Right kidney (tissue), 1 donor: ENCODE data around the gene SLC25A33.
"Not testable (repeated sequence)": the region's sequence is repeated elsewhere in the genome, so short reads cannot be mapped to it uniquely, and the experiment has no call there.

Experiments used
- DNase-seq: peaks from one replicate; pipeline ENCODE4 v3.0.0-alpha.2; 2016

Gene SLC25A33

GRCh38 chr1:9537863-9538668 lies 1.2 kb upstream of the SLC25A33 start:
- DNase-seq: peak; percentile 15

- DNase-seq: no peak
Measured at GRCh38 chr1:9538669-9539164, 548 bp upstream of the SLC25A33 start.

- DNase-seq: peak; percentile 82
Measured at GRCh38 chr1:9539829-9540550, 725 bp downstream of the SLC25A33 start.

- peak; percentile 24 for DNase-seq
Measured at GRCh38 chr1:9542430-9542829, 3.2 kb downstream of the SLC25A33 start.

GRCh38 chr1:9544926-9545325 lies 5.7 kb downstream of the SLC25A33 start:
- DNase-seq: no peak

- no peak for DNase-seq
Measured at GRCh38 chr1:9549955-9550546, 10.8 kb downstream of the SLC25A33 start.

GRCh38 chr1:9551984-9552383 lies 12.7 kb downstream of the SLC25A33 start:
- DNase-seq: no peak

- no peak for DNase-seq
Measured at GRCh38 chr1:9553736-9554144, 14.5 kb downstream of the SLC25A33 start.

- no peak for DNase-seq
Measured at GRCh38 chr1:9555942-9556341, 16.7 kb downstream of the SLC25A33 start.

- DNase-seq: no peak
Measured at GRCh38 chr1:9557624-9558023, 18.4 kb downstream of the SLC25A33 start.

GRCh38 chr1:9558271-9558945 lies 19.1 kb downstream of the SLC25A33 start:
- DNase-seq: no peak

GRCh38 chr1:9558946-9559545 lies 19.8 kb downstream of the SLC25A33 start:
- DNase-seq: no peak

GRCh38 chr1:9559673-9560072 lies 20.4 kb downstream of the SLC25A33 start:
- DNase-seq: no peak

- DNase-seq: not testable (repeated sequence)
Measured at GRCh38 chr1:9560090-9560489, 20.8 kb downstream of the SLC25A33 start.

- DNase-seq: no peak
Measured at GRCh38 chr1:9561429-9561828, 22.2 kb downstream of the SLC25A33 start.

GRCh38 chr1:9569267-9569666 lies 30.0 kb downstream of the SLC25A33 start:
- DNase-seq: no peak

GRCh38 chr1:9570886-9571529 lies 31.7 kb downstream of the SLC25A33 start:
- DNase-seq: not testable (repeated sequence)

GRCh38 chr1:9573723-9574122 lies 34.5 kb downstream of the SLC25A33 start:
- DNase-seq: no peak

- no peak for DNase-seq
Measured at GRCh38 chr1:9575486-9575885, 36.2 kb downstream of the SLC25A33 start.

GRCh38 chr1:9576903-9577302 lies 37.6 kb downstream of the SLC25A33 start:
- DNase-seq: no peak

GRCh38 chr1:9577423-9577822 lies 38.2 kb downstream of the SLC25A33 start:
- DNase-seq: no peak

GRCh38 chr1:9580942-9581341 lies 41.7 kb downstream of the SLC25A33 start:
- DNase-seq: no peak
